K562 (cell line): ENCODE data around the gene CRTC3. TPM values are rescaled to one million over a fixed set of nuclear protein-coding genes. Genes with fewer than 3 reads are reported as not detected.
A peak's percentile ranks its signal among the peaks of the same experiment; 100 is the strongest.

Source experiments
- FOXA1 ChIP-seq: fragments of 450-650 bp; IDR thresholded peaks from 2 replicates; pipeline ENCODE4 v1.6.1; 2016; ENCODE audit warnings: mild to moderate bottlenecking, borderline replicate concordance
- HNRNPK ChIP-seq: fragments of 200-400 bp; formaldehyde crosslinking; IDR thresholded peaks from one replicate; pipeline ENCODE4 v1.6.1; 2018; ENCODE audit warnings: mild to moderate bottlenecking, low read depth, low read length; ENCODE audit not compliant: poor library complexity, severe bottlenecking
- HSF4 ChIP-seq: fragments of 250-450 bp; sonication (Bioruptor Pico); IDR thresholded peaks from 2 replicates; pipeline ENCODE4 v2.1.2; 2022; ENCODE audit warnings: mild to moderate bottlenecking, moderate library complexity, borderline replicate concordance
- KAT7 ChIP-seq: sonication (generic); formaldehyde crosslinking; IDR thresholded peaks from 2 replicates; pipeline ENCODE4 v1.8.0; 2022; ENCODE audit warnings: missing genetic modification reagents, mild to moderate bottlenecking, borderline replicate concordance
- MCM7 ChIP-seq, 2 experiments: fragments of 450-650 bp; IDR thresholded peaks; 2 replicates each; pipeline ENCODE4 v1.6.1; 2016 to 2018
- NR2F6 ChIP-seq: fragments of 450-650 bp; formaldehyde crosslinking; IDR thresholded peaks from 2 replicates; pipeline ENCODE4 v1.4.0; 2020; ENCODE audit warnings: mild to moderate bottlenecking
- NR4A1 ChIP-seq, 2 experiments: fragments of 250-450 bp in 1 of 2; fragments of 450-650 bp in 1 of 2; sonication (Bioruptor Pico) in 1 of 2; IDR thresholded peaks; 2 replicates each; pipeline versions ENCODE4 v1.4.0 to v1.6.1; 2016 to 2020; ENCODE audit warnings: mild to moderate bottlenecking in 2 of 2, missing compliant biosample characterization in 1 of 2, missing genetic modification characterization in 1 of 2, moderate library complexity in 1 of 2
- POLR2A ChIP-seq: fragments of 450-650 bp; conservative IDR thresholded peaks from 2 replicates; pipeline ENCODE4 v1.6.1; 2016
- RAD51 ChIP-seq: fragments of 450-650 bp; IDR thresholded peaks from 2 replicates; pipeline ENCODE4 v1.7.1; 2016; ENCODE audit warnings: low read depth, mild to moderate bottlenecking, borderline replicate concordance
- RBM39 ChIP-seq: fragments of 200-400 bp; formaldehyde crosslinking; optimal IDR thresholded peaks from 2 replicates; pipeline ENCODE3; 2018; ENCODE audit warnings: low read depth, low read length
- SIX5 ChIP-seq, 2 experiments: IDR thresholded peaks; 2 replicates each; pipeline ENCODE4 v1.6.1; 2011; ENCODE audit warnings: low read length in 2 of 2, borderline replicate concordance in 1 of 2, low read depth in 1 of 2, mild to moderate bottlenecking in 1 of 2, moderate library complexity in 1 of 2; ENCODE audit not compliant: insufficient read depth in 1 of 2
- SRSF7 ChIP-seq: fragments of 200-400 bp; formaldehyde crosslinking; optimal IDR thresholded peaks from 2 replicates; pipeline ENCODE3; 2017; ENCODE audit warnings: mild to moderate bottlenecking, low read depth, low read length
- U2AF2 ChIP-seq: fragments of 200-400 bp; formaldehyde crosslinking; optimal IDR thresholded peaks from 2 replicates; pipeline ENCODE3; 2017; ENCODE audit warnings: low read depth, mild to moderate bottlenecking, low read length
- ZNF347 ChIP-seq: fragments of 450-650 bp; formaldehyde crosslinking; IDR thresholded peaks from 2 replicates; pipeline ENCODE4 v1.4.0; 2020; ENCODE audit warnings: low read depth, mild to moderate bottlenecking, moderate library complexity
- ZNF766 ChIP-seq: fragments of 200-800 bp; sonication (Bioruptor generic); conservative IDR thresholded peaks from 2 replicates; pipeline ENCODE4 v1.6.1; 2016; ENCODE audit warnings: missing genetic modification characterization, missing compliant biosample characterization
- ZNF830 ChIP-seq: fragments of 250-450 bp; sonication (Bioruptor Pico); IDR thresholded peaks from 2 replicates; pipeline ENCODE4 v1.5.0; 2021; ENCODE audit warnings: mild to moderate bottlenecking
- polyA plus RNA-seq, 8 experiments: library from polyadenylated mRNA; depleted of rRNA in 4 of 8; stranded (reverse) in 5 of 8; unstranded in 3 of 8; fragments of >200 nt; fragmentation: Nextera tagmentation in 2 of 8; fragmentation: Illumina TruSeq in 1 of 8; extraction: Ambion mirVana in 2 of 8; extraction: Trizol in 1 of 8; gene quantifications; 2 replicates each; pipeline versions ENCODE4 v1.2.1 to v1.2.3, GENCODE V29; 2011 to 2014; ENCODE audit warnings: inconsistent platforms in 1 of 8, missing spikeins in 1 of 8
- total RNA-seq, 7 experiments: library from RNA; depleted of rRNA in 6 of 7; stranded (reverse); fragments of >200 nt in 6 of 7; fragmentation: Illumina TruSeq in 2 of 7; extraction: Trizol in 2 of 7; gene quantifications; 2 replicates each; pipeline versions ENCODE4 v1.2.1 to v1.2.3, GENCODE V29; 2011 to 2021; ENCODE audit warnings: low replicate concordance in 1 of 7
- TF ChIP-seq, protein P1 (sequence below), 2 experiments: fragments of 200-800 bp in 1 of 2; sonication (Bioruptor generic) in 1 of 2; sonication (generic) in 1 of 2; formaldehyde crosslinking in 1 of 2; IDR thresholded peaks in 1 of 2; conservative IDR thresholded peaks in 1 of 2; 2 replicates each; pipeline versions ENCODE4 v1.5.0 to v1.6.1; 2016 to 2020; ENCODE audit warnings: missing compliant biosample characterization in 1 of 2, missing genetic modification characterization in 1 of 2, missing genetic modification reagents in 1 of 2
- TF ChIP-seq, protein P2 (sequence below): fragments of 450-650 bp; IDR thresholded peaks from 2 replicates; pipeline ENCODE4 v1.6.1; 2016; ENCODE audit warnings: low read depth, mild to moderate bottlenecking, moderate library complexity
- TF ChIP-seq, protein P3 (sequence below): fragments of 450-650 bp; conservative IDR thresholded peaks from 2 replicates; pipeline ENCODE4 v1.6.1; 2016; ENCODE audit warnings: missing genetic modification characterization, low read depth, mild to moderate bottlenecking, control low read depth, missing compliant biosample characterization
- TF ChIP-seq, protein P4 (sequence below), 3 experiments: IDR thresholded peaks in 2 of 3; conservative IDR thresholded peaks in 1 of 3; 2 replicates each; pipeline ENCODE4 v1.5.1; 2011 to 2012; ENCODE audit warnings: low read length in 3 of 3, mild to moderate bottlenecking in 3 of 3, control low read depth in 2 of 3, improper control_type of control experiment in 1 of 3, inconsistent platforms in 1 of 3, low read depth in 1 of 3, mixed read lengths in 1 of 3, moderate library complexity in 1 of 3; ENCODE audit not compliant: insufficient read depth in 2 of 3

Gene CRTC3
- total and polyA plus RNA-seq, 9 of the 15 experiments (the other 6 are each of a cell fraction or from before 2014, with no cell fraction given): 1.2 to 19.0 (median 11.6) TPM

DNA sequence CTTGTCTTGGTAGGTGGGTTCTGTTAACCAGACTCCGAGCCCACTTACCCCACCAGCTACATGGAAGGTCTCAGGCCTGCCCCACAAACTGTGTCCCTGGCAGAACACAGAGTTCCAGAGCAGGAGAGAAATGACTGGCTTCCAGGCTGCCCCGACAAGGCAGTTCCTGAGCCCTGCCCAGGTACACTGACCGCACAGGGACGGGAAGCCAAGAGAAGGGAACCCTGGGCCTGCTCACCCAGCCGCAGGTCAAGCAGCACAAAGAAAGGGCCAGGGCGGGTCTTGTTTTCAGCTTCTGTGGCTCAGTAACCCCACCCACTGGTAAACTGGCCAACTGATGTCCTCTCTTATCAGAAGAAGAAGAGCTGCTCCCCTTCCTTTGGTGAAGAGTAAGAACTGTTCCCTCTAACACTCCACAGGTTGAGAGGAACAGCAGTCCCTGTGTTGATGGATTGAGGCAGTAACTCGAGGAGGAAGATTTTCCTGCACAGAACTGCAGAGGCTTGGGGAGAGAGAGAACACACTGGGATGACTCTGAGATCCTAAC, 68.4 kb downstream of the CRTC3 start (continued):
- TF ChIP-seq, protein P1, sequence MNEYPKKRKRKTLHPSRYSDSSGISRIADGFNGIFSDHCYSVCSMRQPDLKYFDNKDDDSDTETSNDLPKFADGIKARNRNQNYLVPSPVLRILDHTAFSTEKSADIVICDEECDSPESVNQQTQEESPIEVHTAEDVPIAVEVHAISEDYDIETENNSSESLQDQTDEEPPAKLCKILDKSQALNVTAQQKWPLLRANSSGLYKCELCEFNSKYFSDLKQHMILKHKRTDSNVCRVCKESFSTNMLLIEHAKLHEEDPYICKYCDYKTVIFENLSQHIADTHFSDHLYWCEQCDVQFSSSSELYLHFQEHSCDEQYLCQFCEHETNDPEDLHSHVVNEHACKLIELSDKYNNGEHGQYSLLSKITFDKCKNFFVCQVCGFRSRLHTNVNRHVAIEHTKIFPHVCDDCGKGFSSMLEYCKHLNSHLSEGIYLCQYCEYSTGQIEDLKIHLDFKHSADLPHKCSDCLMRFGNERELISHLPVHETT (CRISPR knock-in tag; conservative IDR thresholded peaks at IDR 0.05 in 1 of 2, IDR thresholded peaks at IDR 0.05 in 1 of 2): peak in 1 of 2 experiments; percentile 51; a peak in 1 of 4 replicates
- TF ChIP-seq NR2F6: no peak
- TF ChIP-seq SRSF7: no peak
- no peak for TF ChIP-seq RBM39
- TF ChIP-seq FOXA1: no peak
- TF ChIP-seq, protein P2, sequence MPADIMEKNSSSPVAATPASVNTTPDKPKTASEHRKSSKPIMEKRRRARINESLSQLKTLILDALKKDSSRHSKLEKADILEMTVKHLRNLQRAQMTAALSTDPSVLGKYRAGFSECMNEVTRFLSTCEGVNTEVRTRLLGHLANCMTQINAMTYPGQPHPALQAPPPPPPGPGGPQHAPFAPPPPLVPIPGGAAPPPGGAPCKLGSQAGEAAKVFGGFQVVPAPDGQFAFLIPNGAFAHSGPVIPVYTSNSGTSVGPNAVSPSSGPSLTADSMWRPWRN: no peak
- no peak for TF ChIP-seq NR4A1 (CRISPR knock-in tag; IDR thresholded peaks at IDR 0.05)
- 0 out of 2 replicates have a peak, but pooled peaks have one; percentile 32 for TF ChIP-seq NR4A1 (tag; IDR thresholded peaks at IDR 0.05)
- no peak for TF ChIP-seq KAT7
- TF ChIP-seq MCM7 (IDR thresholded peaks at IDR 0.05): no peak
- no peak for TF ChIP-seq SIX5 (IDR thresholded peaks at IDR 0.05; ENCODE audit: borderline replicate concordance in 1 of 2, insufficient read depth in 1 of 2, low read depth in 1 of 2, low read length in 2 of 2)
- no peak for TF ChIP-seq HSF4 (CRISPR knock-in tag)
- no peak for TF ChIP-seq ZNF347 (CRISPR knock-in tag)
- TF ChIP-seq ZNF830 (CRISPR knock-in tag): no peak
- TF ChIP-seq POLR2A: peak; percentile 47; the same call in 1 of the 2 replicates
- TF ChIP-seq HNRNPK: no peak
- TF ChIP-seq, protein P3, sequence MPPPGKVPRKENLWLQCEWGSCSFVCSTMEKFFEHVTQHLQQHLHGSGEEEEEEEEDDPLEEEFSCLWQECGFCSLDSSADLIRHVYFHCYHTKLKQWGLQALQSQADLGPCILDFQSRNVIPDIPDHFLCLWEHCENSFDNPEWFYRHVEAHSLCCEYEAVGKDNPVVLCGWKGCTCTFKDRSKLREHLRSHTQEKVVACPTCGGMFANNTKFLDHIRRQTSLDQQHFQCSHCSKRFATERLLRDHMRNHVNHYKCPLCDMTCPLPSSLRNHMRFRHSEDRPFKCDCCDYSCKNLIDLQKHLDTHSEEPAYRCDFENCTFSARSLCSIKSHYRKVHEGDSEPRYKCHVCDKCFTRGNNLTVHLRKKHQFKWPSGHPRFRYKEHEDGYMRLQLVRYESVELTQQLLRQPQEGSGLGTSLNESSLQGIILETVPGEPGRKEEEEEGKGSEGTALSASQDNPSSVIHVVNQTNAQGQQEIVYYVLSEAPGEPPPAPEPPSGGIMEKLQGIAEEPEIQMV (tag): no peak
- no peak for TF ChIP-seq U2AF2
- TF ChIP-seq, protein P4, sequence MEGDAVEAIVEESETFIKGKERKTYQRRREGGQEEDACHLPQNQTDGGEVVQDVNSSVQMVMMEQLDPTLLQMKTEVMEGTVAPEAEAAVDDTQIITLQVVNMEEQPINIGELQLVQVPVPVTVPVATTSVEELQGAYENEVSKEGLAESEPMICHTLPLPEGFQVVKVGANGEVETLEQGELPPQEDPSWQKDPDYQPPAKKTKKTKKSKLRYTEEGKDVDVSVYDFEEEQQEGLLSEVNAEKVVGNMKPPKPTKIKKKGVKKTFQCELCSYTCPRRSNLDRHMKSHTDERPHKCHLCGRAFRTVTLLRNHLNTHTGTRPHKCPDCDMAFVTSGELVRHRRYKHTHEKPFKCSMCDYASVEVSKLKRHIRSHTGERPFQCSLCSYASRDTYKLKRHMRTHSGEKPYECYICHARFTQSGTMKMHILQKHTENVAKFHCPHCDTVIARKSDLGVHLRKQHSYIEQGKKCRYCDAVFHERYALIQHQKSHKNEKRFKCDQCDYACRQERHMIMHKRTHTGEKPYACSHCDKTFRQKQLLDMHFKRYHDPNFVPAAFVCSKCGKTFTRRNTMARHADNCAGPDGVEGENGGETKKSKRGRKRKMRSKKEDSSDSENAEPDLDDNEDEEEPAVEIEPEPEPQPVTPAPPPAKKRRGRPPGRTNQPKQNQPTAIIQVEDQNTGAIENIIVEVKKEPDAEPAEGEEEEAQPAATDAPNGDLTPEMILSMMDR (IDR thresholded peaks at IDR 0.05 in 2 of 3, conservative IDR thresholded peaks at IDR 0.05 in 1 of 3; ENCODE audit: insufficient read depth in 2 of 3, low read depth in 1 of 3, low read length in 3 of 3): peak; percentile 57 to 72 (median 66)
- no peak for TF ChIP-seq RAD51
- no peak; the same call in 1 of the 2 replicates for TF ChIP-seq ZNF766 (CRISPR knock-in tag)
